Sigmoid colon (tissue), 4 donors: ENCODE measurements around the gene TMEM208.

ENCODE experiments used
- EP300 ChIP-seq, 4 donors: sonication (generic); formaldehyde crosslinking; IDR thresholded peaks; one replicate each; pipeline ENCODE4 v1.6.1; 2017; ENCODE audit warnings: antibody characterized with exemption in 4 of 4
- POLR2A ChIP-seq, 2 donors: fragments of 450-650 bp; IDR thresholded peaks; one replicate each; pipeline ENCODE4 v1.6.1; 2016; ENCODE audit warnings: antibody characterized with exemption in 2 of 2, mild to moderate bottlenecking in 2 of 2, moderate library complexity in 2 of 2
- POLR2AphosphoS5 ChIP-seq, 4 donors: sonication (generic); formaldehyde crosslinking; IDR thresholded peaks; one replicate each; pipeline ENCODE4 v1.6.1; 2017; ENCODE audit warnings: antibody characterized with exemption in 4 of 4
- TF ChIP-seq, protein P1 (sequence below), 4 experiments: fragments of 450-650 bp in 3 of 4; fragments of 200-600 bp in 1 of 4; IDR thresholded peaks; one replicate each; pipeline ENCODE4 v1.5.1; 2016 to 2019; ENCODE audit warnings: antibody characterized with exemption in 4 of 4, mild to moderate bottlenecking in 3 of 4, moderate library complexity in 2 of 4

DNA sequence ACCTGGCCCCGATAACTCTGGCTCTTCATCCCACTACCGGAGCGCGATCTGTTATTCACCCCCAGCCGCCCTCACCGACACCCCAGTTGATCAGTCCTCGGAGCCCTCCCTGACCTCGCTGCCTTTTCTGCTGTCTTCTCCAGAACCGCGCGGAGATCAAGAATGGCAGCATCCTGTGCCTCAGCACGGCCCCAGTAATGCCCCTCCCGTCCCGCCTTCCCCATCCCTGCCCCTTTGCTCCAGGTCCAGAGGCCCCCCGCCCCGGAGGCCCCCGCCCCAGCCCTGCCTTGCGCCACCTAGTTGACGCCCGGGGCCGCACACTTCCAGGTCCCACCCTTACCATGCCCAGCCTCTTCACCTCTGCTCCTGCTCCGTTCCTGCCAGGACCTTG lies 27.1 kb upstream of the TMEM208 start:
- TF ChIP-seq EP300 (IDR thresholded peaks at IDR 0.05): no peak
- TF ChIP-seq POLR2AphosphoS5 (IDR thresholded peaks at IDR 0.05): no peak
- TF ChIP-seq, protein P1, sequence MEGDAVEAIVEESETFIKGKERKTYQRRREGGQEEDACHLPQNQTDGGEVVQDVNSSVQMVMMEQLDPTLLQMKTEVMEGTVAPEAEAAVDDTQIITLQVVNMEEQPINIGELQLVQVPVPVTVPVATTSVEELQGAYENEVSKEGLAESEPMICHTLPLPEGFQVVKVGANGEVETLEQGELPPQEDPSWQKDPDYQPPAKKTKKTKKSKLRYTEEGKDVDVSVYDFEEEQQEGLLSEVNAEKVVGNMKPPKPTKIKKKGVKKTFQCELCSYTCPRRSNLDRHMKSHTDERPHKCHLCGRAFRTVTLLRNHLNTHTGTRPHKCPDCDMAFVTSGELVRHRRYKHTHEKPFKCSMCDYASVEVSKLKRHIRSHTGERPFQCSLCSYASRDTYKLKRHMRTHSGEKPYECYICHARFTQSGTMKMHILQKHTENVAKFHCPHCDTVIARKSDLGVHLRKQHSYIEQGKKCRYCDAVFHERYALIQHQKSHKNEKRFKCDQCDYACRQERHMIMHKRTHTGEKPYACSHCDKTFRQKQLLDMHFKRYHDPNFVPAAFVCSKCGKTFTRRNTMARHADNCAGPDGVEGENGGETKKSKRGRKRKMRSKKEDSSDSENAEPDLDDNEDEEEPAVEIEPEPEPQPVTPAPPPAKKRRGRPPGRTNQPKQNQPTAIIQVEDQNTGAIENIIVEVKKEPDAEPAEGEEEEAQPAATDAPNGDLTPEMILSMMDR (IDR thresholded peaks at IDR 0.05): no peak
- TF ChIP-seq POLR2A (IDR thresholded peaks at IDR 0.05): no peak
